GM23248 (cell line): Measurements from ENCODE around the gene DIAPH3. TPM values are rescaled to one million over a fixed set of nuclear protein-coding genes. Genes with fewer than 3 reads are reported as not detected.

Experiments
- DNase-seq: peaks from one replicate; pipeline ENCODE4 v3.0.0-alpha.2; 2015
- H2AFZ ChIP-seq: fragments of 200-600 bp; sonication (generic); 2 replicates; pipeline ENCODE4 v1.6.1; 2016; ENCODE audit warnings: antibody characterized with exemption
- H3F3A ChIP-seq: fragments of 200-600 bp; sonication (generic); 2 replicates; pipeline ENCODE4 v1.6.1; 2016; ENCODE audit warnings: mild to moderate bottlenecking, antibody characterized with exemption, mixed run types; ENCODE audit not compliant: insufficient read depth
- H3K27ac ChIP-seq: fragments of 200-600 bp; sonication (generic); 2 replicates; pipeline ENCODE4 v1.5.1; 2016; ENCODE audit warnings: mild to moderate bottlenecking
- H3K27me3 ChIP-seq: fragments of 200-600 bp; sonication (generic); replicated peaks from 2 replicates; pipeline ENCODE4 v1.6.1; 2016; ENCODE audit warnings: mild to moderate bottlenecking; ENCODE audit not compliant: insufficient read depth
- H3K36me3 ChIP-seq: fragments of 200-600 bp; sonication (generic); 2 replicates; pipeline ENCODE4 v1.6.1; 2016; ENCODE audit warnings: low read depth, mild to moderate bottlenecking
- H3K4me1 ChIP-seq: fragments of 200-600 bp; sonication (generic); 2 replicates; pipeline ENCODE4 v1.6.1; 2016; ENCODE audit warnings: mild to moderate bottlenecking; ENCODE audit not compliant: insufficient read depth
- H3K4me2 ChIP-seq: fragments of 200-600 bp; sonication (generic); one replicate; pipeline ENCODE4 v1.6.1; 2016; ENCODE audit warnings: mild to moderate bottlenecking; ENCODE audit not compliant: unreplicated experiment
- H3K4me3 ChIP-seq: fragments of 200-600 bp; sonication (generic); 2 replicates; pipeline ENCODE4 v1.5.1; 2016; ENCODE audit warnings: mild to moderate bottlenecking
- H3K79me2 ChIP-seq: fragments of 200-600 bp; sonication (generic); 2 replicates; pipeline ENCODE4 v1.6.1; 2016; ENCODE audit warnings: mild to moderate bottlenecking; ENCODE audit not compliant: insufficient read depth
- H3K9ac ChIP-seq: fragments of 200-600 bp; sonication (generic); 2 replicates; pipeline ENCODE4 v1.6.1; 2016; ENCODE audit warnings: mild to moderate bottlenecking
- H3K9me2 ChIP-seq: fragments of 200-600 bp; sonication (generic); 2 replicates; pipeline ENCODE4 v1.6.1; 2016; ENCODE audit warnings: mixed run types, mild to moderate bottlenecking, moderate library complexity; ENCODE audit not compliant: insufficient read depth
- H3K9me3 ChIP-seq: fragments of 200-600 bp; sonication (generic); one replicate; pipeline ENCODE4 v1.6.1; 2017; ENCODE audit warnings: low read depth
- H4K20me1 ChIP-seq: fragments of 200-600 bp; sonication (generic); 2 replicates; pipeline ENCODE4 v1.6.0; 2016; ENCODE audit not compliant: insufficient read depth
- EZH2 ChIP-seq: fragments of 200-600 bp; sonication (generic); IDR thresholded peaks from 2 replicates; pipeline ENCODE4 v1.6.1; 2018; ENCODE audit warnings: antibody characterized with exemption, mild to moderate bottlenecking; ENCODE audit not compliant: insufficient read depth, poor library complexity, severe bottlenecking
- EZH2phosphoT487 ChIP-seq: fragments of 200-600 bp; sonication (generic); IDR thresholded peaks from 2 replicates; pipeline ENCODE4 v1.6.1; 2018; ENCODE audit warnings: antibody characterized with exemption, moderate library complexity, mild to moderate bottlenecking, low read depth; ENCODE audit not compliant: insufficient read depth
- WGBS, 2 experiments: methylation state at CpG; one replicate each; pipeline ENCODE4 v1.1.6; 2015 to 2017; ENCODE audit warnings: low lambda C conversion rate in 2 of 2, low coverage in 1 of 2; ENCODE audit errors: missing lambda C conversion rate in 2 of 2; 5-methylcytosine and 5-hydroxymethylcytosine counted together
- in situ Hi-C: fragments of 300-500 bp; cut with MboI; formaldehyde crosslinking; loops from 2 replicates; pipeline ENCODE4 v1.15.0; 2020
- polyA plus RNA-seq: library from polyadenylated mRNA; unstranded; fragments of >200 nt; fragmentation: Nextera tagmentation; extraction: Ambion mirVana; gene quantifications from 2 replicates; pipeline ENCODE4 v1.2.1, GENCODE V29; 2016
- total RNA-seq: library from RNA; depleted of rRNA; stranded (reverse); fragments of >200 nt; shearing (Covaris generic); gene quantifications from 2 replicates; pipeline ENCODE4 v1.2.3, GENCODE V29; 2014

DIAPH3 gene
- total and polyA plus RNA-seq, 2 experiments from 2014 or later: 12.1 to 18.1 TPM

DNA sequence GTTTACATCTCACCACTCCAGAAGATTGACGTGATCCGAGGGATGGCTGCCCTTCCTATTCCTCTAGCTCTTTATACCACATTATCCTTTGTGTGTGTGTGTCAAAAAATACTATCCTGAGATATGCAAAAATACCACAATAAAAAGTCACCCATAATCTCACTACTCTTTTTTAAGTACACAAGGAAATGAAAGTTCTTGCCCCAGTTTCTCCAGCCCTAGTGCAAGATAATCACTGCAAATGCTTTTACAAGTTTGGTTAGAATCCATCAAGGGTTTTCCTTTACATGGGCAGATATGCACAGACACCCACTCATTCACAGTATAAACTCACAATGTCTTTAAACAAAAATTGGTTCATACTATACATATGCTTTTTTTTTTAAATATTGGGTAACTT lies 89.3 kb downstream of the DIAPH3 start:
- Histone ChIP-seq H2AFZ (no peak overlapping the region), H3K4me3 (no peak overlapping the region), H3K9ac (no peak overlapping the region), H3K9me2 (no peaks in the 10 kb centered on the region), H3K27me3 (no peaks in the 10 kb centered on the region), H3K9me3 (no peaks in the 10 kb centered on the region), H3K36me3 (0 out of 2 replicates have a peak, but pooled peaks cover 3% of the 10 kb centered on the region), H3K79me2 (no peaks in the 10 kb centered on the region), H4K20me1 (no peaks in the 10 kb centered on the region), H3K4me2 (no peak overlapping the region), H3F3A (no peaks in the 10 kb centered on the region), H3K27ac (no peak overlapping the region), H3K4me1 (no peaks in the 10 kb centered on the region)
- WGBS, 2 experiments: 96 to 100% methylated on average over 2 of the region's 2 CpGs
- no peak for DNase-seq
- in situ Hi-C loops: no loop called here
- TF ChIP-seq EZH2phosphoT487: no peak
- TF ChIP-seq EZH2: no peak

DNA sequence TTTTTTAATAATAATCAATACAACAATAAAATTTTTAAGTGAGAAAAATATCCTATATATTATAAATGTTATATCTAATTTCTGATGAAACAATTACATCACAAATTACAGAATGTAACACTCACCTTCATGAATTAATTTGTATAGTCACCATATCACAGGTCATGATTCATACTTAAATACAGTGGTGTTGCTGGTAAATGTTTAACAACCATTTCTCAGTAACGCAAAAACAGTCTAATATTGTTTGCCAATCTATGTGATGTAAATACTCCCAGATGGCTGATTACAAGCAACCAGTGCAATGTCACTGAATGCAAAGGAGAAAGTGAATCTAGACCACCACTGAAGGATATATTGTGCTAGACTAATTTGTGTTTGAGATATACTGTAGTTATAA lies 97.5 kb downstream of the DIAPH3 start:
- H3K4me2 ChIP-seq: no peak overlapping the region
- DNase-seq: no peak
- H3K9ac ChIP-seq: no peak overlapping the region
- no peak overlapping the region for H3K27ac ChIP-seq
- H3K4me1 ChIP-seq: no peaks in the 10 kb centered on the region
- H3K9me2 ChIP-seq: no peaks in the 10 kb centered on the region
- no peak overlapping the region for H3K4me3 ChIP-seq
- no peaks in the 10 kb centered on the region for H3K27me3 ChIP-seq
- no peaks in the 10 kb centered on the region for H3K9me3 ChIP-seq
- 26 to 52% methylated on average over 1 of the region's 1 CpG for WGBS, 2 experiments
- in situ Hi-C loops: no loop called here
- no peaks in the 10 kb centered on the region for H4K20me1 ChIP-seq
- peaks cover 9% of the 10 kb centered on the region; the same call in 1 of the 2 replicates for H3K36me3 ChIP-seq
- no peak overlapping the region for H2AFZ ChIP-seq
- no peaks in the 10 kb centered on the region for H3K79me2 ChIP-seq
- H3F3A ChIP-seq: no peaks in the 10 kb centered on the region
- TF ChIP-seq EZH2 (no peak), EZH2phosphoT487 (no peak)

GRCh38 chr13:60062502-60062901 lies 101.2 kb downstream of the DIAPH3 start:
- Histone ChIP-seq H2AFZ (no peak overlapping the region), H3F3A (no peaks in the 10 kb centered on the region), H3K4me3 (no peak overlapping the region), H3K4me1 (no peaks in the 10 kb centered on the region), H3K27me3 (no peaks in the 10 kb centered on the region), H3K9me3 (no peaks in the 10 kb centered on the region), H3K79me2 (no peaks in the 10 kb centered on the region), H3K9me2 (no peaks in the 10 kb centered on the region), H3K9ac (no peak overlapping the region), H3K36me3 (peaks cover 6% of the 10 kb centered on the region; the same call in 1 of the 2 replicates), H3K4me2 (no peak overlapping the region), H3K27ac (no peak overlapping the region), H4K20me1 (no peaks in the 10 kb centered on the region)
- WGBS, 2 experiments: 97 to 100% methylated on average over 2 of the region's 2 CpGs
- in situ Hi-C loops: no loop called here
- DNase-seq: no peak
- TF ChIP-seq EZH2phosphoT487: no peak
- TF ChIP-seq EZH2: no peak

DNA sequence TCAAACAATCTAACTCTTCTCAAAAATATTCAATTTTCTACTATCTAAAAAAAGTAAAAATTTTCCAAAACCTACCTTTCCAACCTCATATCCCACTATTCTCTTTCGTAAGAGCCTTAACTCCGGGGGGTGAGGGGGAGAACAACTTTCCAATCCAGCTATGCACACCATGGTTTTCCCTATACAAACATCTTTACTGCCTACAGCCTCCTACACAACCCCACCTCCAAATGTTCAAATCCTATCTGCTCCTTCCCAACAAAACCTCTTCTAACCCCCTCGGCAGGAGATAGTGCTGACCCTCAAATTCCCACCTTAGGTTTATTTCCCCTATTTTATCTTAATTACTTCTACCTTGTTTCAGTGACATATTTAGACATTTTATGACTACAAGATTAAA lies 102.0 kb downstream of the DIAPH3 start:
- Histone ChIP-seq H3K9me2 (no peaks in the 10 kb centered on the region), H3K4me2 (no peak overlapping the region), H2AFZ (no peak overlapping the region), H3F3A (no peaks in the 10 kb centered on the region), H3K4me3 (no peak overlapping the region), H3K27ac (no peak overlapping the region), H3K79me2 (no peaks in the 10 kb centered on the region), H3K36me3 (peaks cover 6% of the 10 kb centered on the region; the same call in 1 of the 2 replicates), H4K20me1 (no peaks in the 10 kb centered on the region), H3K27me3 (no peaks in the 10 kb centered on the region), H3K9ac (no peak overlapping the region), H3K9me3 (no peaks in the 10 kb centered on the region), H3K4me1 (no peaks in the 10 kb centered on the region)
- in situ Hi-C loops: no loop called here
- DNase-seq: no peak
- 86 to 91% methylated on average over 3 of the region's 3 CpGs for WGBS, 2 experiments
- TF ChIP-seq EZH2phosphoT487: no peak
- TF ChIP-seq EZH2: no peak
